NCI-H146 treated with DMSO at 0.1 percent for 48 hours (cell line): ENCODE measurements around the gene CPNE5.

Source experiments
- DNase-seq: peaks from one replicate; lab custom pipeline; 2025; ENCODE audit not compliant: unreplicated experiment; lab: John Stamatoyannopoulos, UW

CPNE5 gene

GRCh38 chr6:36749829-36750489, 89.3 kb downstream of the CPNE5 start:
- no peak for DNase-seq

- DNase-seq: no peak
Observed at GRCh38 chr6:36746251-36746650, 93.0 kb downstream of the CPNE5 start.

GRCh38 chr6:36745836-36746235, 93.4 kb downstream of the CPNE5 start:
- DNase-seq: no peak

- DNase-seq: no peak
Observed at GRCh38 chr6:36745283-36745682, 94.0 kb downstream of the CPNE5 start.

GRCh38 chr6:36744304-36744673, 95.0 kb downstream of the CPNE5 start:
- DNase-seq: no peak

GRCh38 chr6:36743538-36744303, 95.5 kb downstream of the CPNE5 start:
- DNase-seq: no peak

GRCh38 chr6:36743032-36743431, 96.2 kb downstream of the CPNE5 start:
- no peak for DNase-seq

GRCh38 chr6:36742146-36742545, 97.1 kb downstream of the CPNE5 start:
- no peak for DNase-seq

GRCh38 chr6:36740818-36741179, 98.4 kb downstream of the CPNE5 start:
- no peak for DNase-seq

GRCh38 chr6:36739947-36740817, 99.1 kb downstream of the CPNE5 start:
- no peak for DNase-seq

- no peak for DNase-seq
Observed at GRCh38 chr6:36738108-36738507, 101.1 kb downstream of the CPNE5 start.

GRCh38 chr6:36737043-36737785, 102.0 kb downstream of the CPNE5 start:
- DNase-seq: no peak

GRCh38 chr6:36735110-36736071, 103.9 kb downstream of the CPNE5 start:
- no peak for DNase-seq

- no peak for DNase-seq
Observed at GRCh38 chr6:36734486-36735060, 104.7 kb downstream of the CPNE5 start.

- DNase-seq: no peak
Observed at GRCh38 chr6:36733300-36733699, 105.9 kb downstream of the CPNE5 start.

GRCh38 chr6:36731622-36732310, 107.5 kb downstream of the CPNE5 start:
- DNase-seq: no peak

- no peak for DNase-seq
Observed at GRCh38 chr6:36730424-36731380, 108.5 kb downstream of the CPNE5 start.

- no peak for DNase-seq
Observed at GRCh38 chr6:36729161-36729524, 110.1 kb downstream of the CPNE5 start.
